CD4-positive, alpha-beta T cell treated with Interleukin-6 at 100 ng/mL for 8 hours (primary cell): Measurements from ENCODE around the gene CDK7.

Source experiments
- DNase-seq: peaks from one replicate; pipeline ENCODE4 v3.0.0-alpha.2; 2020; ENCODE audit warnings: mixed read lengths, low spot score

Gene CDK7

GRCh38 chr5:69293882-69294281 is 59.2 kb downstream of the CDK7 start:
- DNase-seq: no peak

DNA sequence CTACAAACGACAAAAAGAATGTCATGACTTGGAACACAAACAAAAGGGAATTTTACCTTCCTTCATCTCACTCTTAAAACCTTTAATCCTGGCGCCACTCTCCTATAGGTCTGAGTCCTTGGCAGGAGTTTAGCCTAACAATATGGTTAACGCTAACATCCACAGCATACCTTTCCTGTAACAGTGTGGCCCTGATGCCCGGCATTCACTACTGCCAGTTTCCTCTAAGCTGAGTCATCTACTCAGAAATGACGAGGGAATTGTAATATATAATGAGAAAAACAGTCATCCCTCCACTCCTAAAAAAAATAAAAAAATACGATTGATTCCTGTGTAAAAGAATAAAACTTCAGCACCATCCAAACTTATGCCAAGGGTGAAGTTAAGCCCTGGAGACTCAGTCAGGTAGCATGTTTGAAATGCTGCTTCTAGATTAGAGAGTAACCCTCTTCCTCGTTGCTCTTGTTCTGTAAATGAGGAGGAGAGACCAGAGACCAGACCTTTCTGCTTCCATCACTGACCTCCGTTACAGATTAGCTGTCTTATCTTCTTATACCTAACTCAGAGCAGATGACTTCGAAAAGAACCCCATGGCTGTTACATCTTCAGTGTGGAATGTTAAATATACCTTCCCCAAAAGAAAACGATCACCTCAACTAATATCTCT is 60.5 kb downstream of the CDK7 start:
- DNase-seq: no peak

GRCh38 chr5:69299625-69300024 is 64.9 kb downstream of the CDK7 start:
- no peak for DNase-seq

- DNase-seq: no peak
These were observed 66.0 kb downstream of the CDK7 start for GRCh38 chr5:69300537-69301203.

DNA sequence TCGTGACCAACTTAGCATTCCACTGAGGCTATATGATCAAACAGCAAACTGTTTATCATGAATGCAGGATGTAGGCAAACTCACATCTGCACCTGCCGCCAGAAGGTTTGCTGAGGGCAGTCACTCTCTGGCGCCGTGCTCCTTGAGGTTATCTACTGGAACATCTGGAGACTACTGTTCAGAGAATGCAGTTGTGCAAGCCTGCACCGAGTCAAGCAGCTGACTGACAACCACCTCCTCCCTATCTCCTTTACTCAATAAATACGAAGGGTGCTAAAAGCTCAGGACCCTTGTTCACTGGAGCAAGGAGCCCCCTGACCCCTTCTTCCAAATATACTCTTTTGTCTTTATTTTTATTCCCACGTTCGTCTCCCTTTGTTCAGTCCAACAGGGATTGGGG is 70.8 kb downstream of the CDK7 start:
- no peak for DNase-seq

- no peak for DNase-seq
These were observed 73.4 kb downstream of the CDK7 start for GRCh38 chr5:69308046-69308553.

DNA sequence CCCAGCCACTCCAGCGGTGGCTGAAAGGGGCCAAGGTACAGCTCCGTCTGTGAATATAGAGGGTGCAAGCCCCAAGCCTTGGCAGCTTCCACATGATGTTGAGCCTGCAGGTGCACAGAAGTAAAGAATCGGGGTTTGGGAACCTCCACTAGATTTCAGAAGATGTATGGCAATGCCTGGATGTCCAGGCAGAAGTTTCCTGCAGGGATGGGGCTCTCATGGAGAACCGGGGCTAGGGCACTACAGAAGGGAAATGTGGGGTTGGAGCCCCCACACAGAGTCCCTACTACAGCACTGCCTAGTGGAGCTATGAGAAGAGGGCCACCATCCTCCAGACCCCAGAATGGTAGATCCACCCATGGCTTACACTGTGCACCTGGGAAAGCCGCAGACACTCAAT is 74.7 kb downstream of the CDK7 start:
- DNase-seq: no peak

- no peak for DNase-seq
These were observed 77.9 kb downstream of the CDK7 start for GRCh38 chr5:69312459-69313160.

- DNase-seq: no peak
These were observed 78.7 kb downstream of the CDK7 start for GRCh38 chr5:69313428-69313827.

DNA sequence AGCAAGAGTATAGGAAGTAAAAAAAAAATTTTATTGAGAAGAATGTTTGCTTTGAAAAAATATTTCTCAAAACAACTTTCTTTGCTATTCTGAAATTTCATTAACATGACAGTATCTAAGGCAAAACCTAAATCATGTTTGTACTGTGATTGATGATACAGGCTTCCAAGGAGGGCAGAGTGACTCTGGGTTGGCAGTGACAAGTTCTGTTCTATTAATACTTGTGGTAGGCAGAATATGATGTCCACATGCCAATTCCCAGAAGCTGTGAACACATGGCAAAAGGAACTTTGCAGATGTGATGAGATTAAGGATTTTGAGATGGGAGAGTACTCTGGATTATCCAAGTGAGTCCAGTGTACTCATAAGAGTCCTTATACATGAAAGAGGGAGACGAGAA is 81.3 kb downstream of the CDK7 start:
- DNase-seq: no peak

- DNase-seq: no peak
These were observed 82.7 kb downstream of the CDK7 start for GRCh38 chr5:69317391-69317790.

- no peak for DNase-seq
These were observed 91.7 kb downstream of the CDK7 start for GRCh38 chr5:69326365-69326764.
